ENCODE results near the gene MGMT.

- TF ChIP-seq CTCF (IDR thresholded peaks at IDR 0.05) (no peak), POLR2A (IDR thresholded peaks at IDR 0.05) (no peak)
Measured at GRCh38 chr10:129599160-129599559, 132.1 kb downstream of the MGMT start.
